ENCODE data around the gene KANK3. TPM values are rescaled to one million over a fixed set of nuclear protein-coding genes. Genes with fewer than 3 reads are reported as not detected.

Gene KANK3
- polyA plus RNA-seq, 1 donor (not counting 4 experiments of a cell fraction or from before 2014, with no cell fraction given), result 0.16 TPM

Small RNAs within 50 kb of the gene (small RNA-seq; reads per million reads assigned to genes)
- 0.13 to 6.3 (median 5.0) reads per million in 3 experiments for gene MIR4999 (ENCODE audit: insufficient read length in 3 of 3, low read depth in 3 of 3, low replicate concordance in 1 of 3)

Other genes starting within 250 kb of the KANK3 start
- not detected in 3 replicates for gene FBN3, start 193.7 kb downstream of the KANK3 start, polyA plus RNA-seq
- 12.8 to 43.4 TPM (median 19.8 TPM) in 3 replicates for gene CERS4, start 133.9 kb downstream of the KANK3 start, polyA plus RNA-seq
- 14.1 to 18.3 TPM (median 15.4 TPM) in 3 replicates for gene CD320, start 34.9 kb downstream of the KANK3 start, polyA plus RNA-seq
- 46.7 to 115 TPM (median 59.2 TPM) in 3 replicates for gene NDUFA7, start 21.9 kb downstream of the KANK3 start, polyA plus RNA-seq
- gene RPS28, start 21.8 kb downstream of the KANK3 start, polyA plus RNA-seq, result 430 to 1,004 TPM (median 960 TPM) in 3 replicates
- gene ANGPTL4, start 20.9 kb upstream of the KANK3 start, polyA plus RNA-seq, result 102 to 143 TPM (median 112 TPM) in 3 replicates
- gene RAB11B, start 47.1 kb upstream of the KANK3 start, polyA plus RNA-seq, result 14.3 to 40.8 TPM (median 17.0 TPM) in 3 replicates
- gene MARCHF2, start 70.0 kb upstream of the KANK3 start, polyA plus RNA-seq, result 13.7 to 24.4 TPM (median 20.5 TPM) in 3 replicates
- 45.7 to 126 TPM (median 110 TPM) in 3 replicates for gene HNRNPM, start 101.7 kb upstream of the KANK3 start, polyA plus RNA-seq
- not detected in 3 replicates for gene PRAM1, start 159.4 kb upstream of the KANK3 start, polyA plus RNA-seq
- gene ZNF414, start 170.9 kb upstream of the KANK3 start, polyA plus RNA-seq, result 1.9 to 6.0 TPM (median 2.5 TPM) in 3 replicates
- gene MYO1F, start 234.2 kb upstream of the KANK3 start, polyA plus RNA-seq, result 0.08 to 0.14 TPM (median 0.08 TPM) in 3 replicates

Data from keratinocyte (primary cell).